Thyroid gland (tissue), 4 donors: ENCODE results near the gene KCTD21.

Source experiments
- POLR2A ChIP-seq, 2 donors: fragments of 450-650 bp; IDR thresholded peaks; one replicate each; pipeline ENCODE4 v1.6.1; 2017; ENCODE audit warnings: antibody characterized with exemption in 2 of 2, mild to moderate bottlenecking in 2 of 2, moderate library complexity in 1 of 2
- TF ChIP-seq, protein P1 (sequence below), 6 experiments: fragments of 200-600 bp in 3 of 6; fragments of 450-650 bp in 3 of 6; sonication (generic) in 3 of 6; IDR thresholded peaks; one replicate each; pipeline ENCODE4 v1.5.1; 2016 to 2019; ENCODE audit warnings: antibody characterized with exemption in 6 of 6, mild to moderate bottlenecking in 2 of 6, inconsistent platforms in 1 of 6, moderate library complexity in 1 of 6

- TF ChIP-seq POLR2A (IDR thresholded peaks at IDR 0.05) = no peak
- TF ChIP-seq, protein P1, sequence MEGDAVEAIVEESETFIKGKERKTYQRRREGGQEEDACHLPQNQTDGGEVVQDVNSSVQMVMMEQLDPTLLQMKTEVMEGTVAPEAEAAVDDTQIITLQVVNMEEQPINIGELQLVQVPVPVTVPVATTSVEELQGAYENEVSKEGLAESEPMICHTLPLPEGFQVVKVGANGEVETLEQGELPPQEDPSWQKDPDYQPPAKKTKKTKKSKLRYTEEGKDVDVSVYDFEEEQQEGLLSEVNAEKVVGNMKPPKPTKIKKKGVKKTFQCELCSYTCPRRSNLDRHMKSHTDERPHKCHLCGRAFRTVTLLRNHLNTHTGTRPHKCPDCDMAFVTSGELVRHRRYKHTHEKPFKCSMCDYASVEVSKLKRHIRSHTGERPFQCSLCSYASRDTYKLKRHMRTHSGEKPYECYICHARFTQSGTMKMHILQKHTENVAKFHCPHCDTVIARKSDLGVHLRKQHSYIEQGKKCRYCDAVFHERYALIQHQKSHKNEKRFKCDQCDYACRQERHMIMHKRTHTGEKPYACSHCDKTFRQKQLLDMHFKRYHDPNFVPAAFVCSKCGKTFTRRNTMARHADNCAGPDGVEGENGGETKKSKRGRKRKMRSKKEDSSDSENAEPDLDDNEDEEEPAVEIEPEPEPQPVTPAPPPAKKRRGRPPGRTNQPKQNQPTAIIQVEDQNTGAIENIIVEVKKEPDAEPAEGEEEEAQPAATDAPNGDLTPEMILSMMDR (IDR thresholded peaks at IDR 0.05) = no peak
These were observed 45.6 kb upstream of the KCTD21 start for GRCh38 chr11:78234006-78234405.
